Lung microvascular endothelial cell (primary cell): ENCODE data around the gene IFI27L1. TPM values are rescaled to one million over a fixed set of nuclear protein-coding genes. Genes with fewer than 3 reads are reported as not detected.
"Not testable (repeated sequence)": the region's sequence is repeated elsewhere in the genome, so short reads cannot be mapped to it uniquely, and the experiment has no call there.

ENCODE experiments used
- DNase-seq, 2 donors: peaks; one replicate each; pipeline versions ENCODE4 v3.0.0 to v3.0.0-alpha.2; 2010; ENCODE audit warnings: low read depth in 2 of 2
- total RNA-seq: library from RNA; depleted of rRNA; stranded (reverse); fragments of >200 nt; gene quantifications from 2 replicates; pipeline ENCODE4 v1.2.1, GENCODE V29; 2014

IFI27L1 gene
- total RNA-seq, 1 donor from 2014 or later: 8.3 TPM

DNA sequence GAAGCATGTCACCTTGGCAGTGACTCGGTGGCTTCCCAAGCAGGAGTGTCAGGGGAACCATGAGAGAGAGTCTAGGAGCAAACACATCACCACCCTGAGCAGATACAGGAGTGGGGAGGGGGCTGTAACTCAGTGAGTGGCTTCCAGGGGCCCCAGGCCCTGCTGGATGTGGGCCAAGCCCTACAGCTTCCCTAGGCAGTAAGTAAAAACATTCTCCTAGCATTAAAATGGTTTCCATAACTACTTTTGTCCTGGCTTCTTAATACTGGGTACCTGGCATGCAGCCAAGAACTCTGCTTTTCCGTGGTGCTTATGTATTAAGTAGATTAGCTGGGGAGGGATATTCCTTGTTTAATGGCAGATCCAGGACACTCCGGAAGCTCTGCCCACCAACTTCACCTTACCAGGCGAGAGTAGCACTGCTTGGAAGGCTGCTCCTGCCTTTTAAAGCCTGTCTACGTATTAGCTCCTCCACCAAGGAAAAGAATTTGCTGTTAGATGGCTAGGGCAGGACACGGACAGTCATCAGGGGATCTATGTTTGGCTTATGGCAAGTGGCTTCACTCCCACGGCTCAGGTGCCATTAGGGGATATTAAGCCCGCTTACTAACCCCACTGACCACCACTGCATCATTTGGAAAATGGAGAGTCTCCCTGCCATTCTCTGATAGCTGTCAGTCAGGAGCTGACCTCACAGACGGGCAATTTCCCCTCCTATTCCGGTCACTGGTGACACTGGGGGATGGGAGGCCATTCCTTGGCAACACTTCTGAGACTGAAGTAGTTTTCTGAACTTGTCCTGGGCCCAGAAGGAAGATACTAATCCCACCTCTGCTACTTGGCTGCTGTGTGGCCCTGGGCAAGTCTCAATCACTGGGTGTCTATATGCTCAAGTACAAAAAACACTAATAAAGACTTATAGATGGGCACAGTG is 32.2 kb upstream of the IFI27L1 start:
- no peak for DNase-seq

DNA sequence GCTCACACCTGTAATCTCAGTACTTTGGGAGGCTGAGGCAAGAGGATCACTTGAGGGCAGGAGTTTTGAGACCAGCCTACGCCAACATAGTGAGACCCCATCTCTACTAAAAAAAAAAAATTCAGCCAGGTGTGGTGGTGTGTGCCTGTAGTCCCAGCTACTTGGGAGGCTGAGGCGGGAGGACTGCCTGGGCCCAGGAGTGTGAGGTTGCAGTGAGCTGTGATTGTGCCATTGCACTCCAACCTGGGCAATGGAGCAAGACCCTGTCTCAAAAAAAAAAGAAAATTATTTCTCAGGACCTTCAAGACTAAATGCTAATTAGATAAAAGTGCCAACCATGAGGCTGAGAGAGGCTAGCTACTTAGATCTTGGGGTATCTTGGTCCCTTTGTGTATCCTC is 31.5 kb upstream of the IFI27L1 start:
- DNase-seq: no peak

DNA sequence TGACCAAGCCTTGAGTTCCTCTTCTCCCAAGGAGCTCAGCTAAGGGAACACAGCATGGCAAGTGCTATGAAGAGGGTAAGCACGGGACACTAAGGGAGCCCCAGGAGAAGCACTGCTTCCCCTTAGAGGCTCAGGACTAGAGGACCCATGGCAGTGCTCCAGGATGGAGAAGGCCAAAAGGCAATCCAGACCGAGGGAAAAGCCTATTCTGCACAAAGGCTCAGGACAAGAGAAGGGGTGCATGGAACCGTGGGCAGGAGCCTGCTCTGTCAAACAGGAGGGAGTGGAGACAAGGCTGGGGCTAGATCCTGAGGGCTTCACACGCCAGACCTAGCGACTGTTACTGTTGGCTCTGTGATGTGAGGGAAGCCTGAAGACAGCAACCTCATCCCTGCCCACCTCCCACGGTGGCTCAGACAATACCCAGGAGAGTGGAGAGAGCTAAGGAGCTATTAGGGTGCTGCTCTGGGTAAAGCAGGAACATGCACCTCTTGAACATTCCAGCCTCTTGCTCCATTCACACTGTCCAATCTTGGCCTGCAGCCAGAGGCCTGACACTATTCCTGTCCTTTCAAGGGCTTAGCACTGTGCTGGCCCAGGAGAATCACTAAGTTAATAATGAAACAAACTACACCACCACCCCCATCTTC is 30.8 kb upstream of the IFI27L1 start:
- DNase-seq: no peak

DNA sequence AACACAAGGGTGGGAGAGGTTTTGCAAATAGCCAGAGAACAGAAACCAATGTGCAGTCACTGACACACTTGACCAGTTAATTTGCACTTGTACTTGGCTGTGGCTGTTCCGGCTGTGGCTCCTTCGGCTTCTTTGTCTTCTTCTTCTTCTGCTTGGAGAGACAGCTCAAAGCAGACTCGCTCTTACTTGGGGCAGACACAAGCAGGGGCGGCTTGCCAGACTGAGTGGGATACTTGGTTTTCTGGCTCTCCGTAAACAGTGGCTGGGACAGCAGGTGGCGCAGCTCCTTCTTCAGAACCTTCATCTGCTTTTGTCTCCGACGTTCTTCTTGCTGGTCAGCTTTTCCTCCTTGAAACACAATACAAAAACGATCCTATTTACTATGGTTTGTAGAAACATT is 30.0 kb upstream of the IFI27L1 start:
- DNase-seq: peak; percentile 29 to 65

DNA sequence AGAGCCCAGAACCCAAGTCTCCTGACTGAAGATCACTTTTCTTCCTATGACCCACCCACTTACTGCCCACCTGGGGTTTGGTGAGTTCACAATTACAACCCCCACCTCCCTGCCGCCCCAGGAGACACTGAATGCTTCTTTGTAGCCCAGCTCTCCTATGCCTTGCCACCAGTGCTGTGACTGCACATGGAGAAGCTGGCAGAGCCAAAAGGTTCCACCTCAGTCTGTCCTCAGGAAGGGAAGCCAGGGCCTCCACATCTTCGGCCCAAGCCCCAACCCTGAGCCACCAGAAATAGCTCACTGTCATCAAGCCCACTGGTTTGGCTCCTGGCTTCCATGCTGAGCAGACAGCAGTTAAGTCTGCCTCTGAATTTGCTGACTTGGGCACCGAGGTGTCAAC is 29.3 kb upstream of the IFI27L1 start:
- no peak for DNase-seq

DNA sequence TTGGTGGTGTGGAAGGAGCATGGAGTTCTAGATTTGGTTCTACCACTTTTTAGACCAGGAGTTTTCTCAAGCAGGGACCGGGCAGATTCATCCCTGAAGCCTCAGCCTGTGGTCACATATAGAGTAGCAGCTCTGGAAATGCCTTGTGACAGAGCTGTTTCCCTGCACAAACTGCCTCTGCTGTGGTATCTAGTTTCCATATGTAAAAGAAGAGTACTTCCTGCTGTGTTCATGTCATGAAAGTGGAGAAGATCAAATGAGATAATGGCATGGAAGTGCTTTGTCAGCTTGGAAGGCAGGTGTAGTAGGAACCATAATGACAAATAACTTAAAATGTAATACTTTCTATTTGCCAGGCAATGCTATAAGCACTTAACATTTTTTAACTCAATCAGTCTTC is 28.9 kb upstream of the IFI27L1 start:
- no peak for DNase-seq

DNA sequence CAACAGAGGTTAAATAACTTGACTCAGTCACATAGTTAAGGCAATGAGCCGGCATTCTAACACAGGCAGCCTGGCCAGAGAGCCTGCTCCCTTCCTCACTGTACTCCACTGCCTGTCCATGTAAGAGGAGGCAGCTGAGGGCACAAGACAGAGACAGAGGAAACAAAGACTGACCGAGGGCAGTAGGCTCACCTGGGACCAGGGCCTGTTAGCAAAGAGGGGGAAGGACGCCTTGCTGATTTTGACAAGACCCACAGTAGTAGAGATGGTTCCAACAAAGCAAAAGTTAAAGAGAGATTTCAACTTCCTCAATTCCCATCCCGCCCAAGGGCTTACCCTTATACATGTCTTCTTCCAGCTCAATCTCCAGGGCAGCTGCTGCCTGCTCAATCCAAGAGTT is 28.4 kb upstream of the IFI27L1 start:
- DNase-seq: no peak

DNA sequence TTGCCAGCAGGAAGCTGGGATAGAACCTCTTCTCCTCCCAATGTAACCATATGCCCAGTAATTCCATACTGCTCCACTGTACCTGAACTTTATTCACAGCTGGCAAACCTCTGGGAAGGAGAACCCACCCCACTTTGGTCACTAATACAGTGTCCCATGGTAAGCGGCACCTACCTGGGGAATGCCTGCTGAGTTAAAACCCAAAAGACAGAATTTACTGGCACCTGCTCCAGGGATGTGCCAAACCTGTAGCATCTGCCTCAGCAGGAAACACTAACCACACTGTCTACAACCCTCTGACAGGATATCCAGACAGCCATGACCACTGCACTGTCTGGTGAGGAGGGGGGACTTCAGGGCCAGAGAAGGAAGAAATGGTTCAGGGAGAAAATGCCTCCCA is 26.7 kb upstream of the IFI27L1 start:
- no peak for DNase-seq

DNA sequence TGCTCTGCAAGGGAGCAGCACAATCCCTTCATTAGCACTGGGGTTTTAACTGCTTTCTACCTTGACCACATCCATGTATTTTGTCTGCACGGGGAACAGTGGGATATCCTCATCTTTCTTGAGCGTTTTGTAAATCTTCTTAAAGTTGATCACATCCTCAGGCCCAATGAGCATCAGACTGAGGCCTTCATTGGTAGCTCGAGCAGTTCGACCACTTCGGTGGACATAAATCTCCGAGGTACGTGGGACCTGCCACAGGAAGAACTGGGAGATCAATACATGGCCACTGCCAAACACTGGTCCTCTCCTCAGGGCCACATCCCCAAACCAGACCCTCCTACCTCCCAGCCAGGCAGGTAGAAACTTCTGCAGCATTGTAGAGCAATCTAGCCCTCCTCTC is 26.2 kb upstream of the IFI27L1 start:
- no peak for DNase-seq

DNA sequence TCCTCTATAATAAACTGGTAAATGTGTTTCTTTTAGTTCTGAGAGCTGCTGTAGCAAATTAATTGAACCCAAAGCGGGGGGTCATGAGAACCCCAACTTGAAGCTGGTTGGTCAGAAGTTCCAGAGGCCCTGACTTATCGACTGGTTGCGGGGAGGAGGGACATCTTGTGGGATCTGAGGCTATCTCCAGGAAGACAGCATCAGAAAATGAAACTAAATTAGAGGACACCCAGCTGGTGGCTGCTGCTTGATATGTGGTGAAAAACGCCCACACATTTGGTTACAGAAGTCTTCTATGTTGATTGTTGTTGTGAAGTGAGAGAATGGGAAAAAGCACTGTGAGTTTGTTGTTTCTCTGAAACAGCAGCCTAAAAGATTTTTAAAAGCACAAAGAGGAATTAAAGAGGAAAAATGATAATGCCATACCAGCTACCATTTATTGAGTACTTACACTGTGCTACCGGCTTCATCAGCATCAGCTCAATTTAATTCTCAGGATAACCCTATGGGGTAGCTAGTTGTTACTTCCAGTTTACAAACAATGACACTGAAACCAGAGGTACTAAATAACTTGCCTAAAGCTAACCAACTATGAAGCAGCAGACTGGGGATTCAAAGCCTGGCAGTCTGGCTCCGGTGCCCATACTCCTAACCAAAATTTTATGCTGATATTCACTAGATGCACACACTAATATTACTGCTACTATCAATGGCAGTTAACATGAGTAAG is 24.4 kb upstream of the IFI27L1 start:
- no peak for DNase-seq

DNA sequence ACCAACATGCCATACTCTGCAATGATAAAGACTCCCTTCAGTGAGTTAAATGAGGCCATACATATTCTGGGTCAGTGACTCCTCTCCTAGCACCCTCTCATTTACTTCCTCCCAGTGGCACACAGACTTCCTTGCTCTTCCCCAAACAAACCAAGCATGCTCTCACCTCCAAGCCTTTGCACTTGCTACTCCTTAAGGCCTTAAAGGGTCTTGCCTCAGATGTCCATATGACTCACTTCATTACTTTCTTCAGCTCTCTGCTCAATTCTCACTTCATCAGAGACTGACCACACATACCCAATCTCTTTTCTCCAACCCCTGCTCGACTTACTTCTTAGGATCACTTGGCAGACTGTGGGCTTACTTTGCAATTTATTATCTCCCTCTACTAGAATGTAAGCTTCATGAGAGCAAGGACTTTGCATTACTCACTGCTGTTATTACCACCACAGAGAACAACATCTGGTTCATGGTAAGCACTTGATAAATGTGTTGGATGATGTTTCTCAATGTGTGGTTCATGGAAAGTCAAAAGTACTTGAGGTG is 22.9 kb upstream of the IFI27L1 start:
- no peak for DNase-seq

DNA sequence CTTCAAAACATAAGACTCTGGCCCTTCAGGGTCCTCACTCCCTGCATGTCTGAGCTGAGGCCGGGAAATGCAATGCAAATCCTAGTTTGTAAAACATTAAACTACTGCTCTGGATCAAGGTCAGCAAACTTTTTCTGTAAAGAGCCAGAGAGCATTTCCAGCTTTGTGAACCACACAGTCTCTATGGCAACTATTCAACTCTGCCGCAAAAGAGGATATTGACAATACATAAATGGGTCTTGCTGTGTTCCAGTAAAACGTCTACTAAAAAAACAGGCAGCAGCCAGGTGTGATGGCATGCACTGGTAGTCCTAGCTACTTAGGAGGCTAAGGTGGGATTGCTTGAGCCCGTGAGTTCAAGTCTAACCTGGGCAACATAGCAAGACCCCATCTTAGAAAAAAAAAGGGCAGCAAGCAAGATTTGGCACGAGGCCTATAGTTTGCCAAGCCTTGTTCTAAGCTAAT is 22.4 kb upstream of the IFI27L1 start:
- no peak for DNase-seq

DNA sequence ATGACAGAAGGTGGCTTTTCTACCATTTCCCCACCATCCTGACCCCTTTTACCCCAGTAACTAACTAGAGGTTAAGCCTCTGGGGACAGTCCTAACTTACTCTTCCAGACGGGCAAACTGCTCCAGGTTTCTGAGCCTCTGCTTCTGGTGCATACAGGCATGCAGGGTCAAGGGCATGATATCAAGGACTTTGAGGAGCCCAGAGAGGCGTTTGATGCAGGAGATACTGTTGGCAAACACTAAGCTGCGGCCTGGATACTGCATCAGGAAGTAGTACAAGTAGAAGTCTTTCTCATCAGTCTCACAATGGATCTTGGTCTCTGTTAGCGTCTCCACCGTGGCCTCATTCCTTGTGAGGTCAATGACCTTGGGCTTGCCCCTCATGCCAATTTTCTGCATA is 21.1 kb upstream of the IFI27L1 start:
- DNase-seq: no peak

DNA sequence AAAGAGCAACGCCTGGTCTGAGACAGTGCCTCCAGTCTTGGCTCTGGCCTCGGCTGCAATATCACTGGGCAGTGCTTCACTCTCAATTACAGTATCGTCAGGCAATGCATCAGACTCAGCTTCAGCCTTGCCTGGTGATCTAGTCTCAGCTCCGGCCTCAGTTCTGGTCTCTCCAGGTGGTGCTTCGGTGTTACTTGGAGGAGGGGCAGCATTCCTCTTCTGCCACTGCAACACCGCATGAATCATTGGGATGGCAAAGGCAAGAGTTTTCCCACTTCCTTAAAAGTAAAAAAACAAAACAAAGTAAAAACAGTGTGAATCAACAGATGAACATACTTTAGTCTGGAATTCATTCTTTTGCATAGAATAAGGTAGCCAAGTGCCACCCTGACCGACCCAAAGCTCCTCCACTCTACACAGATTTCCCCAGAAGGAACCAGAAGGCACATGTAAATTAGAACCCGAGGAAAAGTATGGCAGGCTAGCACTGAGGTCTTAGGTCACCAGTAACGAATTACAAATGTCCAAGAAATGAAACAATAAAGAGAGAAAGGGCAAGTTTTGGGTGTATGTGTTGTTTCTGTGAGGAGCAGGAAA is 18.7 kb upstream of the IFI27L1 start:
- peak in 1 of 2 donors; percentile 35 for DNase-seq

DNA sequence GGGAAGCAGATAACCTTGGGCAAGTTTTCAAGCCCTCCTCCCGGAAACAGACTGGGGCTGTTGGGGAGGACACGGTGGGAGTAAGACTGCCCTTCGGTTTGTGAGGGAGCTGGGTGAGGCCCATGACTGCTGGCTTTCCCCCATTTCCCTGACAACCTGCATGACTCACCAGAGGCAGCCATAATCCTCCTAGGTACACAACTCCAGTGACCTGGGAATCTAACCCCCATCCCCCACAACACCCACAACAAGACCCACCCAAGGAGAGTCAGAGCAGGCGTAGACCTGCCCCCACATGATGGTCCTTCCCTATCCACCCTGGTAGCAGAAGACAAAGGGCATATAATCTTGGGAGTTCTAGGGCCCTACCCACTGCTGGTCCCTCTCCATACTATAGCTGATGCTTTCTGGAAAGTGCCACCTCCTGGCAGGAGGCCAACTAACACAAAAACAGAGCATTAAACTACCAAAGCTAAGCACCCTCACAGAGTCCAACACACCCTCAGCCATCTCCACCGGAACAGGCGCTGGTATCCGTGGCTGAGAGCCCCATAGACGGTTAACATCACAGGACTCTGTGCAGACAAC is 14.9 kb upstream of the IFI27L1 start:
- no peak for DNase-seq

DNA sequence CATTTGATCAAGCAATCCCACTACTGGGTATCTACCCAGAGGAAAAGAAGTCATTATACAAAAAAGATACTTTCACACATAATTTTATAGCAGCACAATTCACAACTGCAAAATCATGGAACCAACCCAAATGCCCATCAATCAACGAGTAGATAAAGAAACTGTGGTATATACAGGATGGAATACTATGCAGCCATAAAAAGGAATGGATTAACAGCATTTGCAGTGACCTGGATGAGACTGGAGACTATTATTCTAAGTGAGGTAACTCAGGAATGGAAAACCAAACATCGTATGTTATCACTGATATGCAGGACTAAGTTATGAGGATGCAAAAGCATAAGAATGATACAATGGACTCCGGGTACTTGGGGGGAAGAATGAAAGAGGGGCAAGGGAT is 9.0 kb upstream of the IFI27L1 start:
- DNase-seq: not testable (repeated sequence)

DNA sequence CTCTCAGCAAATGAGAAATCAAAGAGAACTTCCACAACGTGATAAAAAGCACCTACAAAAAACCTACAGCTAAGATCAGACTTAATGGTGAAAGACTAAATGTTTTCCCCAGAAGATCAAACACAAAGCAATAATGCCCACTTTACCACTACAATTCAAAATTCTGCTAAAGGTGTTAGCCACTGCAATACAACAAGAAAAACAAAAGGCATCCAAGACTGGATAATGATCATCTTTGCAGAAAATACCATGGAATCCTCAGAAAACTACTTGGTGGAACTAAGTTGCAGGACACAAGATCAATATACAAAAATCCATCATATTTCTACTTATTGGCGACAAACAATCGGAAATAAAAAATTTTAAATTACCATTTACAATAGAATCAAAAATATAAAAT is 6.6 kb upstream of the IFI27L1 start:
- DNase-seq: no peak

DNA sequence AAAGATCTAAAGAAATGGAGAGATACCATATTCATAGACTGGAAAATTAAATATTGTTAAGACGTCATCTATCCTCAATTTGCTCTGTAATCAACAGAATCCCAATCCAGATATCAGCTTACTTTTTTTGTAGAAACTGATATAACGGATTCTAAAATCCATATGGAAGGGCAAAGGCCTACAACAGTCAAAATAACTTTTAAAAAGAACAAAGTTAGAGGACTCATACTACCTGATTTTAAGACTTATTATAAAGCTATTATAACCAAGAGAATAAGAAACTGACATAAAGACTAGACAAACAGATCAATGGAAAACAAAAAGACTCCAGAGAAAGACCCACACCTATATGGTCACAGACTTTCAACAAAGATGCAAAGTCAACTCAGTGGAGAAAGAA is 6.1 kb upstream of the IFI27L1 start:
- no peak for DNase-seq

DNA sequence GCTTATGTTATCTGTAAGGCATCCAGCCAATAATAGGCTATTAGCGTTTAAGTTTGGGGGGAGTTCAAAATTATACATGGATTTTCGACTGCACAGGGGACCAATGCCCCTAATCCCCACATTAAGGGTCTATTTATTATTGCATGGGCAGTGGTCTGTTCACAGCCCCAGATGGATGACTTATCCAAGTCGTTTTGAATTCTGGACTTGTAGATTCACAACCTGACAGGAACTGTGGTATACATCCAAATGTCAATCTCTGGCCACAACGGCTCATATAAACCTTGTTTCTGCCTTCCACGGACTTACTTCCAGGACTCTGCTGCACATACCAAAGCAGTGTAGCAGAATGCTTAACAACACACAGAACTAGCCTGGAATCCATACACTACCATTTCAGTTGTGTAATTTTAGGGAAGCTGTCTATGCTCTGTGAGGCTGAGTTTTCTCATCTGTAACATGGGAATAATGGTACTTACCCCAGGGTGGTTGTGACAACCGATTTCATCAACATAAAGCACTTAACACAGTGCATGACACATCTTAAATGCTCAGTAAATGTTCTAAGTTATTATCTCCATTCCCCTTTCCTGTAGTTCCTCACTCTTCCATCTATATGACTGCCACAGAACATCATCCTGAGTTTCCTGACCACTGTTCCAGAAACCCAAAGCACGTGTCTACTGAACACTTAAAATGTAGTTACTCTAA is 3.8 kb upstream of the IFI27L1 start:
- peak; percentile 11 to 23 for DNase-seq

DNA sequence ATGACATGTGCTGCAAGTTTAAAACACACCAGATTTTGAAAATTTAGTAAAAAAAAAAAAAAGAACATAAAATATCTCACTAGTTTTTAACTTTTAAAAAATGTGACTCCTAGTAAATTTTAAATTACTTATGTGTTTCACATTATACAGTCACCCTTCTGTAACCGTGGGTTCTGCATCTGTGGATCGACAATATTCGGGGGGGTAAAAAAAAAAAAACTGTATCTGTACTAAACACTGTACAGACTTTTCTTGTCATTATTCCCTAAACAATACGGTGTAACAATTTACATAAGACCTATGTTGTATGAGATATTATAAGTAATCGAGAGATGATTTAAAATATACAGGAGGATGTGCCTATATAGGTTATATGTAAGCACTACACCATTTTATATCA is 3.3 kb upstream of the IFI27L1 start:
- DNase-seq: no peak
